NCI-H1092 treated with DMSO at 0.1 percent for 48 hours (cell line): ENCODE results near the gene ZNF268.

Experiments used
- DNase-seq: peaks from one replicate; lab custom pipeline; 2025; lab: John Stamatoyannopoulos, UW

Gene ZNF268

GRCh38 chr12:133181238-133181959 is at the start of gene ZNF268:
ZNF268 (plus strand) TSS chr12:133181495; CDS start chr12:133181998, 503 bp downstream.
- peak; percentile 90 for DNase-seq

GRCh38 chr12:133135747-133136146 is 45.5 kb upstream of the ZNF268 start:
- no peak for DNase-seq

GRCh38 chr12:133145981-133146380 is 35.3 kb upstream of the ZNF268 start:
- no peak for DNase-seq

- no peak for DNase-seq
Measured at GRCh38 chr12:133156125-133156690, 25.1 kb upstream of the ZNF268 start.

GRCh38 chr12:133165776-133166175 is 15.5 kb upstream of the ZNF268 start:
- no peak for DNase-seq

GRCh38 chr12:133172491-133172890 is 8.8 kb upstream of the ZNF268 start:
- no peak for DNase-seq

GRCh38 chr12:133174901-133175300 is 6.4 kb upstream of the ZNF268 start:
- no peak for DNase-seq

GRCh38 chr12:133180669-133181068 is 626 bp upstream of the ZNF268 start:
- DNase-seq = no peak

- no peak for DNase-seq
Measured at GRCh38 chr12:133190176-133190575, 8.9 kb downstream of the ZNF268 start.

GRCh38 chr12:133192847-133193246 is 11.6 kb downstream of the ZNF268 start:
- DNase-seq = no peak

GRCh38 chr12:133201888-133202287 is 20.6 kb downstream of the ZNF268 start:
- no peak for DNase-seq

- DNase-seq = no peak
Measured at GRCh38 chr12:133202493-133203343, 21.4 kb downstream of the ZNF268 start.

GRCh38 chr12:133203344-133204263 is 22.3 kb downstream of the ZNF268 start:
- peak; percentile 5 for DNase-seq

- DNase-seq = no peak
Measured at GRCh38 chr12:133204264-133204603, 22.9 kb downstream of the ZNF268 start.

- DNase-seq = no peak
Measured at GRCh38 chr12:133206390-133206789, 25.1 kb downstream of the ZNF268 start.

- no peak for DNase-seq
Measured at GRCh38 chr12:133215724-133216123, 34.4 kb downstream of the ZNF268 start.

GRCh38 chr12:133217219-133217618 is 35.9 kb downstream of the ZNF268 start:
- DNase-seq = no peak

GRCh38 chr12:133220521-133220920 is 39.2 kb downstream of the ZNF268 start:
- DNase-seq = no peak

GRCh38 chr12:133221241-133221640 is 39.9 kb downstream of the ZNF268 start:
- no peak for DNase-seq

- no peak for DNase-seq
Measured at GRCh38 chr12:133222211-133222610, 40.9 kb downstream of the ZNF268 start.

GRCh38 chr12:133225527-133225926 is 44.2 kb downstream of the ZNF268 start:
- no peak for DNase-seq

- no peak for DNase-seq
Measured at GRCh38 chr12:133226690-133227089, 45.4 kb downstream of the ZNF268 start.
